22Rv1 (cell line): ENCODE results near the gene SLC13A4.

Source experiments
- ZFX ChIP-seq: fragments of 450-650 bp; IDR thresholded peaks from 2 replicates; pipeline ENCODE4 v1.6.1; 2017; ENCODE audit warnings: antibody characterized with exemption, borderline replicate concordance
- TF ChIP-seq, protein P1 (sequence below): fragments of 450-650 bp; IDR thresholded peaks from 2 replicates; pipeline ENCODE4 v1.5.1; 2017; ENCODE audit warnings: mild to moderate bottlenecking

GRCh38 chr7:135774284-135774683 is 46.3 kb upstream of the SLC13A4 start:
- TF ChIP-seq, protein P1, sequence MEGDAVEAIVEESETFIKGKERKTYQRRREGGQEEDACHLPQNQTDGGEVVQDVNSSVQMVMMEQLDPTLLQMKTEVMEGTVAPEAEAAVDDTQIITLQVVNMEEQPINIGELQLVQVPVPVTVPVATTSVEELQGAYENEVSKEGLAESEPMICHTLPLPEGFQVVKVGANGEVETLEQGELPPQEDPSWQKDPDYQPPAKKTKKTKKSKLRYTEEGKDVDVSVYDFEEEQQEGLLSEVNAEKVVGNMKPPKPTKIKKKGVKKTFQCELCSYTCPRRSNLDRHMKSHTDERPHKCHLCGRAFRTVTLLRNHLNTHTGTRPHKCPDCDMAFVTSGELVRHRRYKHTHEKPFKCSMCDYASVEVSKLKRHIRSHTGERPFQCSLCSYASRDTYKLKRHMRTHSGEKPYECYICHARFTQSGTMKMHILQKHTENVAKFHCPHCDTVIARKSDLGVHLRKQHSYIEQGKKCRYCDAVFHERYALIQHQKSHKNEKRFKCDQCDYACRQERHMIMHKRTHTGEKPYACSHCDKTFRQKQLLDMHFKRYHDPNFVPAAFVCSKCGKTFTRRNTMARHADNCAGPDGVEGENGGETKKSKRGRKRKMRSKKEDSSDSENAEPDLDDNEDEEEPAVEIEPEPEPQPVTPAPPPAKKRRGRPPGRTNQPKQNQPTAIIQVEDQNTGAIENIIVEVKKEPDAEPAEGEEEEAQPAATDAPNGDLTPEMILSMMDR: no peak
- TF ChIP-seq ZFX: no peak
